SK-N-SH (cell line): ENCODE results near the gene SULT1E1. TPM values are rescaled to one million over a fixed set of nuclear protein-coding genes. Genes with fewer than 3 reads are reported as not detected.

ENCODE experiments used
- CTCF ChIA-PET: fragments of 300-600, 350-600 bp; formaldehyde crosslinking; extraction: SDS; loops from one replicate; lab custom pipeline; 2021; lab: Yijun Ruan, JAX
- POLR2A ChIA-PET: fragments of 350-600 bp; sonication (Branson Sonifier 250); formaldehyde crosslinking; extraction: SDS; loops from one replicate; lab custom pipeline; 2020; ENCODE audit warnings: antibody characterized with exemption, inconsistent platforms; lab: Yijun Ruan, JAX
- DNase-seq: peaks from one replicate; pipeline ENCODE4 v3.0.0; 2012
- H2AFZ ChIP-seq: fragments of 200-600 bp; sonication (generic); 2 replicates; pipeline ENCODE4 v1.8.1; 2016; ENCODE audit warnings: antibody characterized with exemption, mild to moderate bottlenecking, low read depth
- H3F3A ChIP-seq: fragments of 200-600 bp; sonication (generic); replicated peaks from 2 replicates; pipeline ENCODE3; 2016; ENCODE audit warnings: antibody characterized with exemption, mild to moderate bottlenecking; ENCODE audit not compliant: insufficient read depth
- H3K27ac ChIP-seq, 2 experiments: fragments of 200-500 bp in 1 of 2; fragments of 200-600 bp in 1 of 2; sonication (Bioruptor generic) in 1 of 2; sonication (generic), shearing (Covaris generic) in 1 of 2; 2 replicates each; pipeline versions ENCODE4 v1.5.1 to v1.6.1; 2014 to 2016; ENCODE audit warnings: low read depth in 2 of 2, inconsistent platforms in 1 of 2, low read length in 1 of 2, mild to moderate bottlenecking in 1 of 2, mixed read lengths in 1 of 2
- H3K27me3 ChIP-seq: fragments of 200-600 bp; sonication (generic), shearing (Covaris generic); 2 replicates; pipeline ENCODE4 v1.6.1; 2016; ENCODE audit warnings: mixed run types; ENCODE audit not compliant: insufficient read depth
- H3K36me3 ChIP-seq, 2 experiments: fragments of 200-500 bp in 1 of 2; fragments of 200-600 bp in 1 of 2; sonication (Bioruptor generic) in 1 of 2; sonication (generic) in 1 of 2; replicated peaks in 1 of 2; 2 replicates each; pipeline versions ENCODE3 to v1.5.1; 2014 to 2016; ENCODE audit warnings: low read length in 1 of 2, mild to moderate bottlenecking in 1 of 2; ENCODE audit not compliant: insufficient read depth in 2 of 2, control insufficient read depth in 1 of 2
- H3K4me1 ChIP-seq, 2 experiments: fragments of 200-500 bp in 1 of 2; fragments of 200-600 bp in 1 of 2; sonication (Bioruptor generic) in 1 of 2; sonication (generic), shearing (Covaris generic) in 1 of 2; 2 replicates each; pipeline versions ENCODE4 v1.5.1 to v1.6.1; 2014 to 2016; ENCODE audit warnings: low read depth in 1 of 2, low read length in 1 of 2, mixed run types in 1 of 2; ENCODE audit not compliant: insufficient read depth in 2 of 2, control insufficient read depth in 1 of 2
- H3K4me2 ChIP-seq: fragments of 200-600 bp; sonication (generic), shearing (Covaris generic); 2 replicates; pipeline ENCODE4 v1.6.1; 2017; ENCODE audit warnings: mixed run types
- H3K4me3 ChIP-seq, 2 experiments: fragments of 200-500 bp in 1 of 2; fragments of 200-600 bp in 1 of 2; sonication (Bioruptor generic) in 1 of 2; sonication (generic), shearing (Covaris generic) in 1 of 2; 2 replicates each; pipeline versions ENCODE4 v1.5.1 to v1.8.1; 2014 to 2016; ENCODE audit warnings: low read depth in 2 of 2, inconsistent platforms in 1 of 2, low read length in 1 of 2, mild to moderate bottlenecking in 1 of 2, mixed read lengths in 1 of 2, moderate library complexity in 1 of 2
- H3K79me2 ChIP-seq: fragments of 200-600 bp; sonication (generic); 2 replicates; pipeline ENCODE4 v1.8.1; 2017; ENCODE audit warnings: mild to moderate bottlenecking; ENCODE audit not compliant: insufficient read depth
- H3K9ac ChIP-seq: fragments of 200-600 bp; sonication (generic); 2 replicates; pipeline ENCODE4 v1.6.1; 2017; ENCODE audit warnings: mixed run types
- H3K9me2 ChIP-seq: fragments of 200-600 bp; sonication (generic); 2 replicates; pipeline ENCODE4 v1.6.1; 2017; ENCODE audit warnings: mixed run types
- H3K9me3 ChIP-seq: fragments of 200-600 bp; sonication (generic); 2 replicates; pipeline ENCODE4 v1.6.1; 2017; ENCODE audit warnings: mixed run types, mild to moderate bottlenecking, moderate library complexity
- H4K20me1 ChIP-seq: fragments of 200-600 bp; sonication (generic); 2 replicates; pipeline ENCODE4 v1.6.1; 2017; ENCODE audit warnings: mild to moderate bottlenecking, mixed run types; ENCODE audit not compliant: insufficient read depth
- ELF1 ChIP-seq: IDR thresholded peaks from 2 replicates; pipeline ENCODE4 v1.4.0; 2012
- EP300 ChIP-seq, 2 experiments: IDR thresholded peaks; 2 replicates each; pipeline versions ENCODE4 v1.4.0 to v1.6.1; 2012; ENCODE audit warnings: borderline replicate concordance in 1 of 2, low read depth in 1 of 2, low read length in 1 of 2
- FOSL2 ChIP-seq: IDR thresholded peaks from 2 replicates; pipeline ENCODE4 v1.4.0; 2012; ENCODE audit warnings: low read depth, mild to moderate bottlenecking, moderate library complexity, borderline replicate concordance
- GATA2 ChIP-seq: sonication (generic); formaldehyde crosslinking; IDR thresholded peaks from 2 replicates; pipeline ENCODE4 v1.5.0; 2020; ENCODE audit warnings: mild to moderate bottlenecking, missing genetic modification reagents
- SMC3 ChIP-seq: IDR thresholded peaks from 2 replicates; pipeline ENCODE4 v1.6.1; 2012; ENCODE audit warnings: low read depth, low read length, improper control_type of control experiment
- TAF1 ChIP-seq: IDR thresholded peaks from 2 replicates; pipeline ENCODE4 v1.6.1; 2012; ENCODE audit warnings: low read depth, mild to moderate bottlenecking, low read length, moderate library complexity, borderline replicate concordance
- YY1 ChIP-seq: IDR thresholded peaks from 2 replicates; pipeline ENCODE4 v1.4.0; 2012; ENCODE audit warnings: low read depth, mild to moderate bottlenecking
- WGBS: methylation state at CpG from one replicate; pipeline ENCODE4 v1.1.6; 2017; ENCODE audit warnings: low lambda C conversion rate; 5-methylcytosine and 5-hydroxymethylcytosine counted together
- polyA plus RNA-seq, 3 experiments: library from polyadenylated mRNA; depleted of rRNA; stranded (reverse); fragments of >200 nt; gene quantifications; 2 replicates each; pipeline ENCODE4 v1.2.3, GENCODE V29; 2012
- TF ChIP-seq, protein P1 (sequence below): fragments of 150-350 bp; IDR thresholded peaks from 2 replicates; pipeline ENCODE4 v1.6.1; 2016; ENCODE audit warnings: mild to moderate bottlenecking, low read depth, low read length
- TF ChIP-seq, protein P2 (sequence below): fragments of 200-600 bp; sonication (generic); IDR thresholded peaks from 2 replicates; pipeline ENCODE4 v1.6.1; 2017; ENCODE audit warnings: antibody characterized with exemption, mild to moderate bottlenecking, moderate library complexity
- TF ChIP-seq, protein P3 (sequence below): IDR thresholded peaks from 2 replicates; pipeline ENCODE4; 2012

Gene SULT1E1
- polyA plus RNA-seq, 1 of the 3 experiments (the other 2 are of a cell fraction): 13.7 TPM

DNA sequence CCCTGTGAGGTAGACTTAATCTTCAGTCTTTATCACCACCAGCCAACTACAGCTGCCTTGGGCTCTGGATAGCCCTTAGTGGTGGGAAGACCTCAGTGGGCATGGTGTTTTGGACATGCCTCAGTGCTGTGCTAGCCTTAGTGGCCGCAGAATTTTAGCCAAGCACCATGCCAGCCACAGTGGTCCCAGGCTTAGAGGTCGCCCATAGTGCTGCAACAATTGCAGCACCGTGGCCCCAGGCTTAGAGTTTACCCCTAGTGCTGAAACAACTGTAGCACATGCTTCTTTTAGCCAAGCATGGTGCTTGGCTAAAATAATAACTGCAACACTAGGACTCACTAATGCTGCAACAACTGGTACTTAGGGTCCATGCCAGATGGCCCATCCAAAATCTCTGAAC lies 60.6 kb downstream of the SULT1E1 start:
- DNase-seq: no peak
- H3K79me2 ChIP-seq: no peaks in the 10 kb centered on the region
- peaks cover 19% of the 10 kb centered on the region for H3F3A ChIP-seq
- H3K36me3 ChIP-seq: no peaks in the 10 kb centered on the region
- no peak overlapping the region for H2AFZ ChIP-seq
- TF ChIP-seq, protein P1, sequence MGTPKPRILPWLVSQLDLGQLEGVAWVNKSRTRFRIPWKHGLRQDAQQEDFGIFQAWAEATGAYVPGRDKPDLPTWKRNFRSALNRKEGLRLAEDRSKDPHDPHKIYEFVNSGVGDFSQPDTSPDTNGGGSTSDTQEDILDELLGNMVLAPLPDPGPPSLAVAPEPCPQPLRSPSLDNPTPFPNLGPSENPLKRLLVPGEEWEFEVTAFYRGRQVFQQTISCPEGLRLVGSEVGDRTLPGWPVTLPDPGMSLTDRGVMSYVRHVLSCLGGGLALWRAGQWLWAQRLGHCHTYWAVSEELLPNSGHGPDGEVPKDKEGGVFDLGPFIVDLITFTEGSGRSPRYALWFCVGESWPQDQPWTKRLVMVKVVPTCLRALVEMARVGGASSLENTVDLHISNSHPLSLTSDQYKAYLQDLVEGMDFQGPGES: no peak
- TF ChIP-seq FOSL2 (no peak), GATA2 (CRISPR knock-in tag) (no peak), ELF1 (no peak), TAF1 (no peak), SMC3 (no peak), YY1 (no peak)
- TF ChIP-seq, protein P2, sequence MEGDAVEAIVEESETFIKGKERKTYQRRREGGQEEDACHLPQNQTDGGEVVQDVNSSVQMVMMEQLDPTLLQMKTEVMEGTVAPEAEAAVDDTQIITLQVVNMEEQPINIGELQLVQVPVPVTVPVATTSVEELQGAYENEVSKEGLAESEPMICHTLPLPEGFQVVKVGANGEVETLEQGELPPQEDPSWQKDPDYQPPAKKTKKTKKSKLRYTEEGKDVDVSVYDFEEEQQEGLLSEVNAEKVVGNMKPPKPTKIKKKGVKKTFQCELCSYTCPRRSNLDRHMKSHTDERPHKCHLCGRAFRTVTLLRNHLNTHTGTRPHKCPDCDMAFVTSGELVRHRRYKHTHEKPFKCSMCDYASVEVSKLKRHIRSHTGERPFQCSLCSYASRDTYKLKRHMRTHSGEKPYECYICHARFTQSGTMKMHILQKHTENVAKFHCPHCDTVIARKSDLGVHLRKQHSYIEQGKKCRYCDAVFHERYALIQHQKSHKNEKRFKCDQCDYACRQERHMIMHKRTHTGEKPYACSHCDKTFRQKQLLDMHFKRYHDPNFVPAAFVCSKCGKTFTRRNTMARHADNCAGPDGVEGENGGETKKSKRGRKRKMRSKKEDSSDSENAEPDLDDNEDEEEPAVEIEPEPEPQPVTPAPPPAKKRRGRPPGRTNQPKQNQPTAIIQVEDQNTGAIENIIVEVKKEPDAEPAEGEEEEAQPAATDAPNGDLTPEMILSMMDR: no peak
- WGBS: no CpG with 5 or more reads among the region's 3 CpGs
- no peak overlapping the region for H3K4me3 ChIP-seq
- H3K9ac ChIP-seq: no peak overlapping the region
- H3K27me3 ChIP-seq: no peaks in the 10 kb centered on the region
- peak overlapping the region in 1 of 2 experiments; percentile 71; a peak in 1 of 4 replicates for H3K27ac ChIP-seq
- no peak overlapping the region for H3K4me2 ChIP-seq
- no peaks in the 10 kb centered on the region for H4K20me1 ChIP-seq
- no peaks in the 10 kb centered on the region for H3K9me2 ChIP-seq
- POLR2A ChIA-PET: no interaction called here
- H3K4me1 ChIP-seq: no peaks in the 10 kb centered on the region
- CTCF ChIA-PET: no interaction called here
- H3K9me3 ChIP-seq: no peaks in the 10 kb centered on the region

DNA sequence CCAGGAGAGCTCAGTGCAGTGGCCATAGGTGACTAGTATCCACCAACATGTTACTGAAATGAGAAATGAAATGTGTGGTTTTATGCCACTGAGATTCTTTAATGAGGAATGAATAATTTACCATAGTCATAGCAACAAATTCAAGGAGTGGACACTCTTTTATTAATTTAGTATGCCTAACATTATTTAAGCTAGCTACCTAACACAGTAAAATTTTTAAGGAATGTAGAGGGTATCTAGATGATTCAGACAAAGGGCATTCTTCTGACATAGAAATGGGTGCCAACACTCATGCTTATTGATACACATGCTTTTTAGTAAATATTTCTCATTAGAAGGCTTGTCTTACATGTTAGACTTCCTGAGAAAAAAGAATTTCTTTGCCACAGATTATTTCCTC lies 66.2 kb downstream of the SULT1E1 start:
- Histone ChIP-seq H3K79me2 (no peaks in the 10 kb centered on the region), H3F3A (peaks cover 14% of the 10 kb centered on the region), H3K9ac (no peak overlapping the region), H2AFZ (no peak overlapping the region), H3K27ac (peak overlapping the region in 1 of 2 experiments; percentile 68; a peak in 1 of 4 replicates), H3K36me3 (no peaks in the 10 kb centered on the region), H3K4me3 (no peak overlapping the region), H3K27me3 (no peaks in the 10 kb centered on the region), H4K20me1 (no peaks in the 10 kb centered on the region), H3K9me3 (no peaks in the 10 kb centered on the region), H3K9me2 (no peaks in the 10 kb centered on the region), H3K4me2 (no peak overlapping the region)
- POLR2A ChIA-PET: no interaction called here
- no peak for DNase-seq
- TF ChIP-seq, protein P3, sequence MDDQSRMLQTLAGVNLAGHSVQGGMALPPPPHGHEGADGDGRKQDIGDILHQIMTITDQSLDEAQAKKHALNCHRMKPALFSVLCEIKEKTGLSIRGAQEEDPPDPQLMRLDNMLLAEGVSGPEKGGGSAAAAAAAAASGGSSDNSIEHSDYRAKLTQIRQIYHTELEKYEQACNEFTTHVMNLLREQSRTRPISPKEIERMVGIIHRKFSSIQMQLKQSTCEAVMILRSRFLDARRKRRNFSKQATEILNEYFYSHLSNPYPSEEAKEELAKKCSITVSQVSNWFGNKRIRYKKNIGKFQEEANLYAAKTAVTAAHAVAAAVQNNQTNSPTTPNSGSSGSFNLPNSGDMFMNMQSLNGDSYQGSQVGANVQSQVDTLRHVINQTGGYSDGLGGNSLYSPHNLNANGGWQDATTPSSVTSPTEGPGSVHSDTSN: no peak
- TF ChIP-seq FOSL2: 0 out of 2 replicates have a peak, but pooled peaks have one; percentile 4
- TF ChIP-seq EP300 (IDR thresholded peaks at IDR 0.05; ENCODE audit: borderline replicate concordance in 1 of 2, low read depth in 1 of 2, low read length in 1 of 2): peak in 1 of 2 experiments; percentile 22; a peak in 1 of 4 replicates
- TF ChIP-seq, all 33 proteins: peak for 2
- no peaks in the 10 kb centered on the region; a peak in 1 of 4 replicates for H3K4me1 ChIP-seq
- CTCF ChIA-PET: no interaction called here

Other genes starting within 250 kb of the SULT1E1 start
- 0.06 TPM in 1 of 2 replicates, not detected in the other for gene UGT2A2, start 220.5 kb downstream of the SULT1E1 start, polyA plus RNA-seq (2012; rRNA removed)
- gene UGT2A1, start 206.9 kb downstream of the SULT1E1 start, polyA plus RNA-seq (2012; rRNA removed): 0.10 and 0.19 TPM in 2 replicates
- gene SULT1B1, start 99.5 kb downstream of the SULT1E1 start, polyA plus RNA-seq (2012; rRNA removed): 14.7 and 22.4 TPM in 2 replicates
- gene CSN1S1, start 70.9 kb upstream of the SULT1E1 start, polyA plus RNA-seq (2012; rRNA removed): not detected in 2 replicates
- gene CSN2, start 105.6 kb upstream of the SULT1E1 start, polyA plus RNA-seq (2012; rRNA removed): not detected in 2 replicates
- gene STATH, start 135.8 kb upstream of the SULT1E1 start, polyA plus RNA-seq (2012; rRNA removed): not detected in 2 replicates
- not detected in 2 replicates for gene HTN3, start 168.3 kb upstream of the SULT1E1 start, polyA plus RNA-seq (2012; rRNA removed)
- gene HTN1, start 190.3 kb upstream of the SULT1E1 start, polyA plus RNA-seq (2012; rRNA removed): not detected in 2 replicates